MCF 10A (cell line): ENCODE results near the gene ECEL1. TPM values are rescaled to one million over a fixed set of nuclear protein-coding genes. Genes with fewer than 3 reads are reported as not detected.

Source experiments
- BruUV-seq: library from RNA; stranded (reverse); fragments of 400-500 nt; replicated peaks from 2 replicates; lab custom pipeline; 2021; lab: Mats Ljungman, UMichigan
- CTCF ChIA-PET: fragments of 300-600 bp; sonication (Branson Sonifier 250); formaldehyde crosslinking; extraction: SDS; loops from one replicate; lab custom pipeline; 2021; ENCODE audit warnings: antibody characterized with exemption, inconsistent platforms; lab: Yijun Ruan, JAX
- POLR2A ChIA-PET: fragments of 300-600, 350-650 bp; sonication (Branson Sonifier 250); formaldehyde crosslinking; extraction: SDS; loops from one replicate; lab custom pipeline; 2020; ENCODE audit warnings: antibody characterized with exemption, inconsistent platforms; lab: Yijun Ruan, JAX
- DNase-seq: peaks from one replicate; pipeline ENCODE4 v3.0.0-alpha.2; 2018; ENCODE audit not compliant: unreplicated experiment
- H3K27ac Mint-ChIP-seq: one replicate; pipeline ENCODE4 v1.8.0; 2022; ENCODE audit warnings: mild to moderate bottlenecking, low read depth, mixed read lengths; ENCODE audit not compliant: unreplicated experiment
- H3K27me3 Mint-ChIP-seq: one replicate; pipeline ENCODE4 v1.8.0; 2022; ENCODE audit warnings: mixed read lengths; ENCODE audit not compliant: insufficient read depth, unreplicated experiment
- H3K36me3 Mint-ChIP-seq: one replicate; pipeline ENCODE4 v1.8.0; 2022; ENCODE audit warnings: mild to moderate bottlenecking, moderate library complexity, mixed read lengths; ENCODE audit not compliant: insufficient read depth, unreplicated experiment
- H3K4me1 Mint-ChIP-seq: one replicate; pipeline ENCODE4 v1.8.0; 2022; ENCODE audit warnings: mixed read lengths; ENCODE audit not compliant: insufficient read depth, unreplicated experiment
- H3K4me3 Mint-ChIP-seq: one replicate; pipeline ENCODE4 v1.8.0; 2022; ENCODE audit warnings: mild to moderate bottlenecking, moderate library complexity, mixed read lengths; ENCODE audit not compliant: unreplicated experiment
- H3K9me3 Mint-ChIP-seq: one replicate; pipeline ENCODE4 v1.8.0; 2022; ENCODE audit warnings: mixed read lengths; ENCODE audit not compliant: unreplicated experiment
- CTCF ChIP-seq: fragments of 200-600 bp; IDR thresholded peaks from one replicate; pipeline ENCODE4 v1.8.0; 2022; ENCODE audit warnings: antibody characterized with exemption, mild to moderate bottlenecking; ENCODE audit not compliant: unreplicated experiment
- intact Hi-C: fragments of 100-400 bp; cut with micrococcal nuclease; formaldehyde crosslinking; loops from 2 replicates; pipeline ENCODE4 v1.14.1; 2022
- total RNA-seq: library from RNA; stranded (reverse); gene quantifications from 2 replicates; pipeline ENCODE4 v1.2.3, GENCODE V29; 2022

The ECEL1 gene
- total RNA-seq, 1 experiment from 2014 or later: not detected

- Mint-ChIP-seq H3K4me1 (peaks cover 5% of the 10 kb centered on the region), H3K27me3 (peaks cover 22% of the 10 kb centered on the region), H3K4me3 (no peak overlapping the region), H3K27ac (no peak overlapping the region), H3K9me3 (no peaks in the 10 kb centered on the region), H3K36me3 (no peaks in the 10 kb centered on the region)
- intact Hi-C loops: no loop called here
- no peak for DNase-seq
- CTCF ChIA-PET: interaction anchor here (0.6 kb wide), 1 partner anchor 8 kb away, joined by 4 read pairs; no protein-coding TSS in a partner anchor
- POLR2A ChIA-PET: no interaction called here
- no peak for TF ChIP-seq CTCF
- BruUV-seq: no TSS peak
These were observed 570 bp upstream of the ECEL1 start for GRCh38 chr2:232488097-232488711.

GRCh38 chr2:232486558-232487384 lies 863 bp downstream of the ECEL1 start:
- Mint-ChIP-seq H3K27ac (no peak overlapping the region), H3K36me3 (no peaks in the 10 kb centered on the region), H3K27me3 (peaks cover 22% of the 10 kb centered on the region), H3K4me3 (no peak overlapping the region), H3K9me3 (no peaks in the 10 kb centered on the region), H3K4me1 (no peaks in the 10 kb centered on the region)
- ChIA-PET POLR2A (no interaction called here), CTCF (interaction anchor here (0.7 kb wide), 1 partner anchor 22 kb away, joined by 3 read pairs; no protein-coding TSS in a partner anchor)
- no peak for TF ChIP-seq CTCF
- DNase-seq: no peak
- intact Hi-C loops: no loop called here
- no TSS peak for BruUV-seq

- no peak for DNase-seq
- ChIA-PET CTCF (no interaction called here), POLR2A (no interaction called here)
- no peaks in the 10 kb centered on the region for H3K9me3 Mint-ChIP-seq
- no peak overlapping the region for H3K27ac Mint-ChIP-seq
- no TSS peak for BruUV-seq
- no peak overlapping the region for H3K4me3 Mint-ChIP-seq
- TF ChIP-seq CTCF: no peak
- no peaks in the 10 kb centered on the region for H3K36me3 Mint-ChIP-seq
- intact Hi-C loops: no loop called here
- H3K27me3 Mint-ChIP-seq: peaks cover 28% of the 10 kb centered on the region
- H3K4me1 Mint-ChIP-seq: no peaks in the 10 kb centered on the region
These were observed 1.7 kb downstream of the ECEL1 start for GRCh38 chr2:232485757-232486557.

- ChIA-PET CTCF (no interaction called here), POLR2A (no interaction called here)
- peaks cover 33% of the 10 kb centered on the region for H3K27me3 Mint-ChIP-seq
- no peak for TF ChIP-seq CTCF
- H3K4me3 Mint-ChIP-seq: no peak overlapping the region
- no peaks in the 10 kb centered on the region for H3K4me1 Mint-ChIP-seq
- no peak overlapping the region for H3K27ac Mint-ChIP-seq
- no peak for DNase-seq
- no TSS peak for BruUV-seq
- intact Hi-C loops: no loop called here
- no peaks in the 10 kb centered on the region for H3K36me3 Mint-ChIP-seq
- H3K9me3 Mint-ChIP-seq: no peaks in the 10 kb centered on the region
These were observed 2.3 kb downstream of the ECEL1 start for GRCh38 chr2:232485348-232485756.
